Lower leg skin (tissue), 4 donors: ENCODE data around the gene PTPRT. TPM values are rescaled to one million over a fixed set of nuclear protein-coding genes. Genes with fewer than 3 reads are reported as not detected.
A peak's percentile ranks its signal among the peaks of the same experiment; 100 is the strongest.

Source experiments
- DNase-seq, 2 donors: peaks; one replicate each; pipeline ENCODE4 v3.0.0-alpha.2; 2019; ENCODE audit warnings: low spot score in 2 of 2
- H3K4me3 ChIP-seq: fragments of 200-600 bp; sonication (generic); 2 replicates; pipeline ENCODE4 v1.5.1; 2017; ENCODE audit warnings: mild to moderate bottlenecking, low read depth; ENCODE audit not compliant: poor library complexity, severe bottlenecking
- POLR2A ChIP-seq, 2 donors: fragments of 450-650 bp; IDR thresholded peaks; one replicate each; pipeline ENCODE4 v1.6.1; 2016 to 2017; ENCODE audit warnings: antibody characterized with exemption in 2 of 2, mild to moderate bottlenecking in 1 of 2, moderate library complexity in 1 of 2
- WGBS, 2 donors: methylation state at CpG; one replicate each; pipeline ENCODE4 v1.1.5; 2018; 5-methylcytosine and 5-hydroxymethylcytosine counted together
- intact Hi-C: fragments of 100-400 bp; cut with DNase I; formaldehyde crosslinking; loops from one replicate; pipeline ENCODE4 v1.15.0; 2023; ENCODE audit warnings: low total_unique reads
- total RNA-seq, 4 donors: library from RNA; depleted of rRNA; stranded (reverse); fragments of >200 nt; gene quantifications; one replicate each; pipeline ENCODE4 v1.1.0, GENCODE V29; 2016
- TF ChIP-seq, protein P1 (sequence below), 3 donors: fragments of 450-650 bp; IDR thresholded peaks; one replicate each; pipeline ENCODE4 v1.5.1; 2016; ENCODE audit warnings: antibody characterized with exemption in 3 of 3, mild to moderate bottlenecking in 3 of 3, moderate library complexity in 2 of 3

PTPRT gene
- total RNA-seq, 4 donors from 2014 or later, result 0.34 to 1.4 (median 0.95) TPM

DNA sequence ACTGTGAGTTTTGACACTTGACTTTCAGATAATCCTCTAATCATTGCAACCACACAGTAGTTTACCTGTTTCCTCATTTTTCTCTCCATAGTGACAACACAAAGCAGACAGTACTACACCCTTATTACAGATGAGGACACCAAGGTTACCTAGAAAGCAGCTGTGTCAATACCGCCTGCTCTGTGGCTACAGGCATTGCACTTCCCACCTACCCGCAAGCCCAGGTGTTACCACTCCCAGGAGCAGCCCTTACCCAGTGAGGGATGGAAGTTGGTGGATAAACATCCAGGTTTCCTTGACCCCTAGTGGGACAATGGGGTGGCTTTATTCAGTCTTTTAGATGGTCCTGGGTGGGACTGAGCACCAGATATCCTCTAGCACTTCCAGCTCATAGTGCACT, 503.6 kb downstream of the PTPRT start:
- TF ChIP-seq, protein P1, sequence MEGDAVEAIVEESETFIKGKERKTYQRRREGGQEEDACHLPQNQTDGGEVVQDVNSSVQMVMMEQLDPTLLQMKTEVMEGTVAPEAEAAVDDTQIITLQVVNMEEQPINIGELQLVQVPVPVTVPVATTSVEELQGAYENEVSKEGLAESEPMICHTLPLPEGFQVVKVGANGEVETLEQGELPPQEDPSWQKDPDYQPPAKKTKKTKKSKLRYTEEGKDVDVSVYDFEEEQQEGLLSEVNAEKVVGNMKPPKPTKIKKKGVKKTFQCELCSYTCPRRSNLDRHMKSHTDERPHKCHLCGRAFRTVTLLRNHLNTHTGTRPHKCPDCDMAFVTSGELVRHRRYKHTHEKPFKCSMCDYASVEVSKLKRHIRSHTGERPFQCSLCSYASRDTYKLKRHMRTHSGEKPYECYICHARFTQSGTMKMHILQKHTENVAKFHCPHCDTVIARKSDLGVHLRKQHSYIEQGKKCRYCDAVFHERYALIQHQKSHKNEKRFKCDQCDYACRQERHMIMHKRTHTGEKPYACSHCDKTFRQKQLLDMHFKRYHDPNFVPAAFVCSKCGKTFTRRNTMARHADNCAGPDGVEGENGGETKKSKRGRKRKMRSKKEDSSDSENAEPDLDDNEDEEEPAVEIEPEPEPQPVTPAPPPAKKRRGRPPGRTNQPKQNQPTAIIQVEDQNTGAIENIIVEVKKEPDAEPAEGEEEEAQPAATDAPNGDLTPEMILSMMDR (IDR thresholded peaks at IDR 0.05), result no peak
- no peak for TF ChIP-seq POLR2A (IDR thresholded peaks at IDR 0.05)

DNA sequence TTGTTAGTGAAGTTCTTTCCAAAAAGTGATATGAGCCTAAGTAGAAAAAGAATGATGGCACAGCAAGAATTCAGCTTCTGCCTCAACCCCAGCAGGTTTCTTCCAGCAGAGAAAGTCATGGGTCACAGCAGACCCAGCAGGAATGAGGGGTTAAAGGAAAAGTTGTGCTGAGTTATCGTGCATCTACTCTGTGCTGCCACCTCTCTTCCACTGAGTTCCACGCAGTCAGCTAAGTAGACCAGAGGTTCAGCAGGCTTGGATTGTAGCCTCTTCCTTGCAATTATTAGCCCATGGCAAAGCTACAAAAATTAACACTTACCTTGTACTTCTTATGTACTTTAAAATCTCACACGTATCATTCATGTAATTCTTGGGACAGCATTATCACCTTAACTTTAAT, 510.8 kb downstream of the PTPRT start:
- TF ChIP-seq POLR2A (IDR thresholded peaks at IDR 0.05), result no peak
- TF ChIP-seq, protein P1 (IDR thresholded peaks at IDR 0.05), result no peak
- WGBS, 2 donors, result 38 to 46% methylated on average over 3 of the region's 3 CpGs
- no peak for DNase-seq
- intact Hi-C loops, result no loop called here
- H3K4me3 ChIP-seq, result no peak overlapping the region

More for the DNA sequence above, 503.6 kb downstream of the PTPRT start:
- DNase-seq, result no peak
- intact Hi-C loops, result no loop called here
- H3K4me3 ChIP-seq, result no peak overlapping the region
- WGBS, 2 donors, result 97 to 100% methylated on average over 2 of the region's 2 CpGs

DNA sequence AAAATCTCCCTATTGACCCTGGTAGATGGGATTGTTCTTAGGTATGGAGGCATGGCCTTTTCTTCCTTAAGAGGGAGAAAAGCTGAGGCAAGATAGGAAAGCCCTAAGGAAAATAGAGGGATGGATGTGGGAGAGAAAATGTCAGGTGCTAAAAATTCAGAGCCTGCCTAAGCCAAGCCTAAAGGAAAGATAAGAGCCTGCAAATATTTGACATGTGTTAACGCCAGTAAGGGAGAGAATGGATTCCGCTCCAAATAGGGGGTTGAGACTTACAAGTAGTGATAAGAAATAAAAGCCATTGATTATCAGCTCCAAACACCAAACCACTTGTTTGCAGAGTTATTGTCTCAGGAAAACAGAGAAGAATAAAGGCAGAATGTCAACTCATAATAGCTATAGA, 533.6 kb downstream of the PTPRT start:
- WGBS, 2 donors, result 86 to 91% methylated on average over 2 of the region's 2 CpGs
- TF ChIP-seq, protein P1 (IDR thresholded peaks at IDR 0.05), result no peak
- no peak for TF ChIP-seq POLR2A (IDR thresholded peaks at IDR 0.05)
- intact Hi-C loops, result no loop called here
- DNase-seq, result no peak
- no peak overlapping the region for H3K4me3 ChIP-seq

DNA sequence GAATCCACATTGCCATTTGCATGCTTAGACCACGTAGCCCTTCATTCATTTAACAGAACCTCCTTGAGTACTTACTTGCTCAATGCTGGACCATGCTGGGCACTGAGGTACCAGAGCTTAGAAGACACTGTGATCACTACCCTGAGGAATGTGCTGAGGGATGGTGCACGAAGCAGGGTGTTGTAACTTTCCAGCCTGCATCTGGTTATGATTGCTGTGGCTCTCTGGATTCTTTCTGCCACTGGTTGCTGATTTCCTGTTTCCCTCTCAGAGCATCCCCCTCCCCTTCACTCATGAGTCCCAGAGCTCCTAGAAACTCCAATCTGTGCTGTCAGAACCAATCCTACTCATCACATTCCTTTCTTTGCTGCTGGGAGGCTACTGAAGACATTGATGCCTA, 537.4 kb downstream of the PTPRT start:
- no peak overlapping the region for H3K4me3 ChIP-seq
- DNase-seq, result peak in 1 of 2 donors; percentile 20
- intact Hi-C loops, result no loop called here
- 38 to 41% methylated on average over 2 of the region's 2 CpGs for WGBS, 2 donors
- no peak for TF ChIP-seq POLR2A (IDR thresholded peaks at IDR 0.05)
- TF ChIP-seq, protein P1 (IDR thresholded peaks at IDR 0.05), result no peak

DNA sequence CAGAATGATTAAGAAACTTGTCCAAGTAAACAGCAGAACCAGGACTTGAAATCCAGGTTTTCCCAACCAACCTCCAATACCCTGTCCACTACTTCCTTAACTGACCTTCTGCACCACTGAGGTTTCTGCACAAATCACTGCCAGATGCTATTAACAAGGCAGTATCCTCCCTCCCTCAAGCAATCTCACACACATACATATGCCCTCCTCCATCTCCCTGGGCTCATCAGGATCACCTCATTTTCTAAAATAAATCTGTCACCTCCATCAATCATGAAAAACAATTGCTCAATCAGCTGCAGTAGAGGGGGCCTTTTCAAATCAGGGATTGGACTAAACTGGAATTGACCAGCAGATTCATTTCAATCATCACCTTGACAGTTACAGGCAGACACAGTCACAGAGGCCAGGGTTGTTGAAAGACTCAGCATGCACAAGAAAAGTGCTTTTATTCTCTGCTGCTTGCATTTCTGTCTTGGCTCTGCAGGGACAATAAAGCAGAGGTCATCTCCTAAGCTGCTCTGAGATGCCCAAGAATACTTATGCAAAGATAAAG, 539.4 kb downstream of the PTPRT start:
- H3K4me3 ChIP-seq, result no peak overlapping the region
- DNase-seq, result no peak
- intact Hi-C loops, result no loop called here
- TF ChIP-seq POLR2A (IDR thresholded peaks at IDR 0.05), result no peak
- TF ChIP-seq, protein P1 (IDR thresholded peaks at IDR 0.05), result no peak

DNA sequence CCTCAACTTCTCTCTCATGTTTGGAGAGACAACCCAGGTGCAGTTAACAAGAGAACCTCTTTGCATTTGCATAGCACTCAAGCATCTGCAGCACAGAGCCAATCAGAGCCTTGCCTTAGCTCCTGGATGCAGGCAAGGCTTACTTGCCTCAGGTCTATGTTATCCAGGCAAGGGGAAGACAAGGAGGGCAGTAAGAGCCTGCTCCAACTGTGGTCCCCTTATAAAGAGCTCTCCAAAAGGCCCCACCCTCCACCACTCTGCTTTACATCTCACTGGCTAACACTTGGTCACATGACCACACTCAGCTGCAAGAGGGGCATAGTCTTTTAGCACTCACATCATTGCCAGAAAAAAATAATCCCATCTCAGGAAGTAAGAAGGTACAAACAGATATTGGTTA, 540.0 kb downstream of the PTPRT start:
- no peak overlapping the region for H3K4me3 ChIP-seq
- TF ChIP-seq, protein P1 (IDR thresholded peaks at IDR 0.05), result no peak
- no peak for TF ChIP-seq POLR2A (IDR thresholded peaks at IDR 0.05)
- DNase-seq, result no peak
- intact Hi-C loops, result no loop called here
